ENCODE data around the gene PRC1.

- TF ChIP-seq CTCF (IDR thresholded peaks at IDR 0.05; ENCODE audit: low read length) (no peak), EZH2 (IDR thresholded peaks at IDR 0.05; ENCODE audit: borderline replicate concordance, low read length) (no peak)
Observed at GRCh38 chr15:91021516-91022074, 27.3 kb upstream of the PRC1 start.
